ENCODE measurements around the gene NEK5.
"Not testable (repeated sequence)": the region's sequence is repeated elsewhere in the genome, so short reads cannot be mapped to it uniquely, and the experiment has no call there.

NEK5 gene

GRCh38 chr13:52164989-52165388, 36.1 kb upstream of the NEK5 start:
- no peak overlapping the region for H3K27ac ChIP-seq
- TF ChIP-seq CTCF (IDR thresholded peaks at IDR 0.05), result no peak
- no peak for TF ChIP-seq ZFX (IDR thresholded peaks at IDR 0.05; ENCODE audit: borderline replicate concordance)

- H3K27ac ChIP-seq, result not testable (repeated sequence)
Measured at GRCh38 chr13:52163878-52164277, 35.0 kb upstream of the NEK5 start.

- H3K27ac ChIP-seq, result no peak overlapping the region
- TF ChIP-seq CTCF (IDR thresholded peaks at IDR 0.05) (no peak), ZFX (IDR thresholded peaks at IDR 0.05; ENCODE audit: borderline replicate concordance) (no peak)
Measured at GRCh38 chr13:52162279-52163101, 33.6 kb upstream of the NEK5 start.

GRCh38 chr13:52161181-52161646, 32.3 kb upstream of the NEK5 start:
- no peak overlapping the region for H3K27ac ChIP-seq
- no peak for TF ChIP-seq CTCF (IDR thresholded peaks at IDR 0.05)
- no peak for TF ChIP-seq ZFX (IDR thresholded peaks at IDR 0.05; ENCODE audit: borderline replicate concordance)

- H3K27ac ChIP-seq, result no peak overlapping the region
- TF ChIP-seq ZFX (IDR thresholded peaks at IDR 0.05; ENCODE audit: borderline replicate concordance) (no peak), CTCF (IDR thresholded peaks at IDR 0.05) (no peak)
Measured at GRCh38 chr13:52160506-52160905, 31.6 kb upstream of the NEK5 start.

- TF ChIP-seq ZFX (IDR thresholded peaks at IDR 0.05; ENCODE audit: borderline replicate concordance), result no peak
- no peak overlapping the region for H3K27ac ChIP-seq
Measured at GRCh38 chr13:52160053-52160452, 31.2 kb upstream of the NEK5 start.

GRCh38 chr13:52159159-52159982, 30.5 kb upstream of the NEK5 start, which contains the start of gene NEK3:
Gene NEK3 (minus strand): TSS chr13:52159597. CDS start chr13:52156191, 3,406 bp downstream.
- TF ChIP-seq ZFX (IDR thresholded peaks at IDR 0.05; ENCODE audit: borderline replicate concordance), result no peak
- H3K27ac ChIP-seq, result no peak within 1 kb of the TSS

GRCh38 chr13:52158629-52159158, 29.8 kb upstream of the NEK5 start:
- H3K27ac ChIP-seq, result no peak overlapping the region
- TF ChIP-seq ZFX (IDR thresholded peaks at IDR 0.05; ENCODE audit: borderline replicate concordance) (no peak), CTCF (IDR thresholded peaks at IDR 0.05) (no peak)

Measured in 22Rv1 (cell line).